DMS 273 treated with DMSO at 0.1 percent for 48 hours (cell line): ENCODE results near the gene ITSN1.
"Not testable (repeated sequence)": the region's sequence is repeated elsewhere in the genome, so short reads cannot be mapped to it uniquely, and the experiment has no call there.

Source experiments
- DNase-seq: peaks from one replicate; lab custom pipeline; 2025; lab: John Stamatoyannopoulos, UW

Gene ITSN1

DNA sequence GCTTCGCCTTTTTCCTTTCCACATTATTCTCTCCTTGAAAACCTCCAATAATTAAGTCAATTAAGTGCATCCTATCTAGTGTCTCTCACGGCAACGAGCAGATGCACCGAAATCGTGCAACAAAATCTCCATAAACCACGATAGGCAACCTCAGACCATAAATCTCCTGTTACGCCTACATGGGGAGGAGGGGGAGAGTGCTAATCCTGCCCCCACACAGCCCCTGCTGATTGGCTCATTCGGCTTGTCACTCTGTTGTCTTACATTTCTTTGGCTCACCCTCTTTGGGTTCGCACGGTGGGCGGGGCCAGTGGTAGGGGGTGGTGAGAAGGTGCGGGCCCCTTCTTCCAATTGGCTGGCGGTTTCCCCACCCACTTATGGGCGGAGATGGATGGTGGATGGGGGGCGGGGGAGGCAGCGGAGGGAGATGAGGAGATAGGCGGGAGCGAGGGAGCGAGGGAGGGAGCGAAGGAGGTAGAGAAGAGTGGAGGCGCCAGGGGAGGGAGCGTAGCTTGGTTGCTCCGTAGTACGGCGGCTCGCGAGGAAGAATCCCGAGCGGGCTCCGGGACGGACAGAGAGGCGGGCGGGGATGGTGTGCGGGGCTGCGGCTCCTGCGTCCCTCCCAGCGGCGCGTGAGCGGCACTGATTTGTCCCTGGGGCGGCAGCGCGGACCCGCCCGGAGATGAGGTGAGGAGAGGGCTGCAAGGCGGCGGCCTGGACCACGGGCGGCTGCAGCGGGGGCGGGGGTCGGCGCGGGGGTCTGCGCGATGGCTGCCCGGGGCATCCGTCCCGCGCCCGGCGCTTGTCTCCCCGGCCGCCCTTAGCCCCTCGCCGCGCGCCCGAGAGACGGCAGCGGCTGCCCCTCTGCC, at the start of gene ITSN1:
Gene ITSN1 (plus strand): TSS at position 475 of the 869 bp plus-strand sequence. CDS start 76,328 bp downstream, outside the sequence.
- DNase-seq = peak; percentile 98

DNA sequence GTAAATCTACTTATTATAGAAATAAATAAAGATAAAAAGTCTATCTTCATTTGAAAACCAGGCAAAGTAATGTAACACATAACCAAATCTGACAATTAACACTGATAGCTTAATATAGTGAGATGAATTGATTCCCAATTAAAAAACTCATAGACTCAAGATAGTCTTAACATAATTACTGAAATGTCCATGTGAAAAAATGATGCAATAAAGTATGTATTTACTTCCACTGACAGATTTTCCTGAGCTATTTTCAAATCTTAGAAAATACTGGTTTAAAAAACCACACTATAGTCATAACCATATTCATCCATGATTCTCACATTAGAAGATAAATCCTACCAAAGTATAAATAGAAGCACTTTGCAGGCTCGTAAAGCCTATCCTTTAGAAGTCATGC, 44.2 kb upstream of the ITSN1 start:
- no peak for DNase-seq

DNA sequence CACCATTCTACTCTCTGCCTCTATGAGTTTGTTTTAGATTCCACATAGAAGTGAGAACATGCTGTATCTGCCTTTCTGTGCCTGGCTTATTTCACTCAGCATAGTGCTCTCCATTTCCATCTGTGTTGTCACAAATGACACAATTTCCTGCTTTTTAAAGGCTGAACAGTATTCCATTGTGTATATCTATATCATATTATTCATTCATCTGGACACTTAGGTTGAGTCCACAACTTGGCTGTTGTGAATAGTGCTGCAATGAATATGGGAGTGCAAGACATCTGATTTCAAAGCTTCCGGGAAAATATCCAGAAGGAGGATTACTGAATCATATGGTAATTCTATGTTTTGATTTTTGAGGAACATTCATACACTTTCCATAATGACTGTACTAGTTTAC, 33.7 kb upstream of the ITSN1 start:
- no peak for DNase-seq

DNA sequence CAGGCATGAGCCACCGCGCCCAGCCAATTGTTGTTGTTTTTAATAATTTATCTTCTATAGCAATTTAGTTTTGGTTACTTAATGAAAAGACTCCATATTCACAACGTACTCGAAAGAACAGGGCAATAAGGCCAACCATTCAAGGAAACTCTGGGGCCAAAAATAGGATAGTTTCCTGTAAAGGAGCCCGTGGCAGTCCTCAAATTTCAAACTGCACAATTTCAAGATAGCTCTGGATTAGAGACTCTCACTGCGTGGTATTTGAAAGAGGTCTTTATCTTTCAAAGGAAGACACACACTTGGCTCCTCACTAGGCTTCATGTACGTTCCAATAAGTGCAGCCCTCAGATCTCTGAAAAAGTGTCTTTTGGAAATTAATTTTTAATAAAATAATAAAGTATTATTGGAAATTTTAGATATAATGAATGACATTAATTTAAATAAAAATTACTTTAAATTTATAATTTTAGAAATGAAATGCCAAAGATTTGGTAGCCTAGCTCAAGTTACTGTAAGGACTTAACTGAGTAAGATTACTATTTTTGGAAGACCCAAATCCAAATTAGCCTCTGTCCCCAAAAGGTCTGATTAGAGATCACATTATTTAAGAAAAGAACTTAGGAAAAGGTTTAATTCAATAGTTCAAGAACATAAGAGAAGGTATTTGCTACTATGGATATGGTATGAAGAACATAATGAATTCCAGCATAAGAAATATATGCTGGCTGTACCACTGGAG, 31.1 kb upstream of the ITSN1 start:
- DNase-seq = no peak

DNA sequence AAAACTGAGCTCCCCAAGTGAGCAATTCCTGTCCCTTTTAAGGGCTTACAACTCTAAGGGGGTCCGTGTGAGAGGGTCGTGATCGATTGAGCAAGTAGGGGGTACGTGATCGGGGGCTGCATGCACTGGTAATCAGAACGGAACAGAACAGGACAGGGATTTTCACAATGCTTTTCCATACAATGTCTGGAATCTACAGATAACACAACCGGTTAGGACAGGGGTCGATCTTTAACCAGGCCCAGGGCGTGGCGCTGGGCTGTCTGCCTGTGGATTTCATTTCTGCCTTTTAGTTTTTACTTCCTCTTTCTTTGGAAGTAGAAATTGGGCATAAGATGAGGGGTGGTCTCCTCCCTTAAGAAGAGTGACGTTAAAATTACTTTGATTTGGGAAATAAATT, 24.7 kb upstream of the ITSN1 start:
- not testable (repeated sequence) for DNase-seq

DNA sequence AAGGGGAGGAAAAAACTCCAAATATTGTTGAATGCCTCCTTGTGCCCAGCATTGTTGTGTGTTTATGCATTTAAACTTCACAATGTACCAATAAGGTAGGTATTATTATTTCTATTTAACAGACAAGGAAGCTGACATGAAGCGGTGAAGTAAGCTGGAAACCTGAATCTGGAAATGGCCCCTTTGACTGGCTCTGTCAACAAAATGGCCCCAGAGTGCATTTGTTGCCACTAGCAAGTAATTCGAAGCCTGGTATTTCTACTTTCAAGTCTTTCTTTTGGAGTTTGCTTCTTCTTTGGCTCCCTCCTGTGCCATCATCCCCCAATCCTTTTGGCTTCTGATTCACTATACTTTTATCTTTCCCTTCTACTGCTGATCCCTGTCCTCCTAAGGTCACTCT, 23.9 kb upstream of the ITSN1 start:
- no peak for DNase-seq

DNA sequence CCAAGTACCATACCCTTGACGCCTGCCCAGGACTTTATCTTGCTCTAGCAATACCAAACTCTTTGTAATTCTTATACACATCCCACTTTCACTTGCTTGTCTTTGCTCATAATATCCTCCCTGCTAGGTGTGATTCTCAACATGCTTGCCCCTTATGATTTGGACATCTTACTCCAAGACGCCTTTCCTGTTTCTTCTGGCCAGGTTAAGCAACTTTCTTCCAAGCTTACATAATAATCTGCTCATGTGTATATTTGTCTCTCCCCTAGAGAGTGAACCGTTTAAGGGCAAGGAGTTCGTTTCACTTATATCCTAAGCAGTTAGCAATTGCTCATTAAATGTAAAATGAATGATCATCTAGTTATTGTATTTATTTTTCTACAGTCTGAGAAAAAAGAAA, 22.6 kb upstream of the ITSN1 start:
- no peak for DNase-seq

DNA sequence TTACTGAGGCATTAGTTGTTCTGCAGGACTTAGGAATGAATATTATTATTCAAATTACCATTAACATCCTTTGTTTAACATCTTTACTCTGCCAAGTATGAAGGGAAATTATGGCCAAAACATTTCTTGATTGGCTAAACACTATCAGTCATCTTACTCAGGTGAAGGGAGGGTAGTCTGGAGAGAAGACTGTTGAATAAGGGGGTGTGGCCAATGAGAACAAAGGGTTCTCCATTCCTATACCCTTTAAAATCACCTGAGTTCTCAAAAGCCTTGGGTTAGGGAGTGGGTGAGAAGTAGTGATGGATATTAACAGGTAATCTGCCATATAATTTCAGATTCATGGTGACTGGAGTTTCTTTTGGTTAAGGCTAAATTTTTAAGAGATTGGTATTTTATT, 20.0 kb upstream of the ITSN1 start:
- DNase-seq = no peak

DNA sequence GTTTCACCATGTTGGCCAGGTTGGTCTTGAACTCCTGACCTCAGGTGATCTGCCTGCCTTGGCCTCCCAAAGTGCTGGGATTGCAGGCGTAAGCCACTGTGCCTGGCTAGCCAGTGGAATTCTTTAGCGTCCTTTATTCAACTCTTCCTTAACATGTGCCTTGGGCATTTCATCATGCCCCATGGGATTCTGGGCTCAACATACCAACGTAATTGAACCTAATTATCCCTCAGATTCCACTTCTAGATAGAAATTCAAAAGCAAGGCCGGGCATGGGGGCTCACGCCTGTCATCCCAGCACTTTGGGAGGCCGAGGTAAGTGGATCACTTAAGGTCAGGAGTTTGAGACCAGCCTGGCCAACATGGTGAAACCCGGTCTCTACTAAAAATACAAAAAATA, 16.1 kb upstream of the ITSN1 start:
- DNase-seq = not testable (repeated sequence)

DNA sequence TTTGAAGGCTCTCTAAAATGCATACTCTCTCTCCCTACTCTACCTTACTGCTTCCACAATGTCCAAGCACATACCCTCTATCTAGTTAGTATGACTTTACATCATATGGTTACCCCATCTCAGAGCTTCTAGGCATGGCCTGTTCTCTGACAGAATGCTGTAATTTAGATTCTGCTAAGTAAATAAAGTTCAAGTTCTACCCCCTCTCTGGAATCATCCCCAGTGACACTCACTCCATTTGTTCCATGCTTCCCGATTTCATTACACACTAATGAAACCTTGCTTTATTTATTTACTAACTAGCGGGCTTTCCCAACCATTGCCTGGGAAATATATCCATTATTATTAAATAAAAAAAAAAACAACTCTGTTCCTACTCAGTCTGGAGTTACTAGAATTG, 8.0 kb upstream of the ITSN1 start:
- DNase-seq = no peak

DNA sequence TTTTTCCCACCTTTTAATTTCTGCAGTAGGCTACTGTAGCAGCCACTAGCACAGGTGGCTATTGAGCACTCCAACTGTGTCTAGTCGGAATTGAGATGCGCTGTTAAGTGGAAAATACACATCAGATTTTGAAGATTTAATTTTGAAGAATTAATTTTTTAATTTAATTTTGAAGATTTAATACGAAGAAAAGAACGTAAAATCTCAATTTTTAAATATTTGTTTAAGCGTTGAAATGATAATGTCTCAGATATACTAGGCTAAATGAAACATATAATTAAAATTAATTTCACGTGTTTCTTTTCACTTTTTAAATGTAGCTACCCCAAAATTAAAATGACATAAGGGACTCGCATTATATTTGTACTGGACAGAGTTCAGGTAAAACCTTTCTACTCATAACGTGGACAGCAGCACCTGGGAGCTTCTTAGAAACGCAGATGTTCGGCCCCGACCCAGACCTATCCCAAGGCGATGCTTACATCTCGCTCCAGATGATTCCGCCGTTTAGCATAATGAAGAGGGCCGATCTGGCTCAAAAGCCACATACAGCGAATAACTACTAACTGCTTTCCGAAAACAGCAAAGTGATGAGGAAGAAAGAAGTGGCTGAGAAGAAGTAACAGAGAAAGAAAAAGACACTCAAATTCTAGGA, 1.5 kb upstream of the ITSN1 start:
- DNase-seq = no peak

DNA sequence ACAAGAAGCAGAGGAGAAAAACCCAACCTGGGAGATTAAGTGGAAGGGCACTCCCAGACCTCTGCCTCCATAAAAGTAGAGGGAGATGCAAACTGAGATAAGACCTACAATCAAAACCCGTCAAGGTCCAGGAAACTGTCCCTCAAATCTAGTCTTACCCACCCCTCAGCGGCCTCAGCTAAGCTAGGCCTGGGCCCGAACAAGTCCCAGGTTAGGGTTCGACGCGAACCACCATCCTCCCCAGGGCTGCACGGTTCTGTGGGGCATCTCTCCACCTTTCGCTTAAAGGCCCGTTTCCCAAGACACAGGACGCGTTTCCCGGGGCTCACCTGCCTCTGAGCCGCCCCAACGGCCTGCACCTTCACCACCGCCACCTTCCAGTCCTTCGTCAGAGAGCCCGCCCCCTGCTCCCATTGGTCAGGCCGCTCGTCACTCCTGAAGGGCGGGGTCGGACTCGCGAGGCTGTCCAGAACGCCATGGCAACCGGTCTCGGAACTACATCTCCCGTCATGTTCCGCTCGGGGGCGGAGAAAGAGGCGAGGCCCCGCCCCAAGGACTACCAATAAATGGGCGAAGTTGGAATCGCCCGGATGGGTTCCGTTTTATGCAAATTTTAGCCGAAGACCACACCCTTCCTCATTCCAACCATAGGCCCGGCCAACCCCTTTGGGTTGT, 812 bp upstream of the ITSN1 start, which contains the start of gene CRYZL1:
Gene CRYZL1 (minus strand): TSS at position 390 of the 675 bp plus-strand sequence. CDS start 10,190 bp downstream, outside the sequence.
- DNase-seq = peak; percentile 99

DNA sequence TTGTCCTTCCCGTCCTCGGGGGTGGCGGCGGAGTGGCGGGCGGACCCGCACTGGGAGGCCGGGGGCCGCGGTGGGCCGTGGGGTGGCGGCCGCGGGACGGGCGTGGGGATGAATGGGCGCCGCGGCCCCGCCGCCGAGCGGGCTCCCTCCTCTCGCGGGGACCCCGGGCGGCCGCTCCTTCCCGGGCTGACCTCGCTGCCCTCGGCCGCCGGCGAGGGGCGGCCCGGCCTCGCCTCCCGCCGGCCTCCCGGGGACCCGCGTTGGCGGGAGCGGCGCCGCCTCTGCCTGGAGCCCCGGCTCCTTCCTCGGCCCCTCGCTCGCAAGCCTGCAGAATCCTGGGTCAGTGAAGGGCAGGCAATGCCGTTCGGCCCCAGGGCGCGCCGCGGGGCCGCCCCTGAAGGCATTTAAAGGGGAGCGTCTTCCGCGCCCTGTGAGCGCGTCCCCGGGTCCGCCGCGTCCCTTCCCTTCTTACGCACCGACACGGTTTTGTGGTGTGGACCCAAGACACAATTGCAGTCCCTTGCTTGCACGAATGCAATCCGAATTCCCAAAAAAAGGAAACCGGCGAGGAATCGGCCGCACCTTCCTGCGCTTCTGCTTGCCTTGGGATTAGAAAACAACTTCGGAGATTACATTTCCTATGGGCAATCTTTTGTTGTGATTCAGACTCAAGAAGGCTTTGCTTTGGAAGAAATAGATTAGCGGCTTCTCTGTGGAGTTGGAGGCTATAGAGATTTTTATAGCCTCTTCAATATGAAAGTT, 776 bp downstream of the ITSN1 start:
- no peak for DNase-seq

DNA sequence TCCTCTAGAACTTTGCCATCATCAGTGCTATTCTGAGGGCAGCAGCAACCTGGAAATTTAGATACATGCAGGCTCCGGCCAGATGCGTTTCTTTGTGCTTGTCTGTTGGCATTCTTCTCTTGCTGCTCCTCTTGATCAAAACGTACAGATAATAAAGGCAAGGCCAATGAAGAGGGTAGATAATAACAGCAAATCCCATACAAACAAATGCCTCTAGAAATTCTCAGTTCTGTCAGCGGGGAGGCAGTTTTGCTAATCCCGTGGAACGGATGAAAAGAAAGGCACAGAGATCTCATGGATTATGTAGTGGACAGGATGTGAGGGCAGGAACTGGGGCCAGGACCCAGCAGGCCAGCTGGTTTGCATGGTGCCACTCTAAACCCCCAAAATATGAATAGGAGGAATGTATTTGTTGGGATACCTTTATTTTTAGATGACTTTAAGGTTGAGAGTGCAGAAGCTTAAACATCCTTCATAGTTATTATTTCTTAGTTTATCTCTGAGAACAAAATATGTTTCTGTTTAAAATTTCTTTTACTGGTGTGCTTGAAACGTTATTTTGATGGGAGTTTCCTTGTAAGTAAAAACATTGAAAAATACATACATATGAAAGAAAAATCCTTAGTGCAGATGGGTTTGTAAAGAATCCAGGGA, 1.5 kb downstream of the ITSN1 start:
- DNase-seq = no peak

DNA sequence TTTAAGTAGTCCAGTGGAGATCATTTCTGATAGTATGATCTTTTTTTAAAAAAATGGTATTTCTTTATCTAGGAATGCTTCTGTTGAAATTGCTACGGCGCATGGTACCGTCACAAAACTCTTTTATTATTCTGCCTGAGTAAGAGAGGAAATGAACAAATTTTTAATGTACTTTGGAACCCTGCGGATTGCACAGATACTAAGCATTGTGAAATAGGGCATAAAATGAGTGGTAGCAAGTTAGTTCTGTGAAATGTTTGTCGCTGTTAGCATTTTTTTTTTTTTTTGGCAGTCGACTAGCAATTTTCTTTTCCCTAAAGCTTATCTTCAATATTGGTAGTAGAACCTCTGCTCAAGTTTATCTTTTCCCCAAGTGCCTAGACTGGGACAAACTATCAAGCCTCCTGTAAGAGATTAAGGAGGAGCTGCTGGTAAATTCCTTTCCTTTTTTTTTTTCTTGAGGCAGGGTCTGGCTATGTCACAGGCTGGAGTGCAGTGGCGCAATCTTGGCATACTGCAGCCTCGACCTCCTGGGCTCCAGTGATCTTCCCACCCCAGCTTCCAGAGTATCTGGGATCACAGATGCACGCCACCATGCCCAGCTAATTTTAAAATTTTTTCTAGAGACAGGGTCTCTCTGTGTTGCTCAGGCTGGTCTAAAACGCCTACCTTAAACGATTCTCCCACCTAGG, 2.2 kb downstream of the ITSN1 start:
- no peak for DNase-seq

DNA sequence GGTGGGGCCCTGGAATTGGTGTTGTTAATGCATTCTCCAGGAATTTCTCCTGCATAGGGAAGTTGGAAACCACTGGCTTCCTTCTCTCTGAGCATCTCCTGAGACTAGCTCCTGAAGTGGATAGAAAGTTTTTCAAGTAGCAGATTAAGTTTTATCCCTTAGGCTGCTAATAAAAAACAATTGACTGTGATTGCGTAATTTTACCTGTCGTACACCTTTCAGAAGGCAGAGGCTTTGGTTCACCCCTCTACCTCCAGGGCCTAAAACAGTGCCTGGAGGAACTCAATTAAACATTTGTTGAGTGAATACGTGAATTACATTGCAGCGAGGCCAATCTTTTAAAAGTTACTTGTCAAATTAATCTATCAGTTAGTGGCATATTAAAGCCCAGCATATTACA, 3.4 kb downstream of the ITSN1 start:
- DNase-seq = no peak

DNA sequence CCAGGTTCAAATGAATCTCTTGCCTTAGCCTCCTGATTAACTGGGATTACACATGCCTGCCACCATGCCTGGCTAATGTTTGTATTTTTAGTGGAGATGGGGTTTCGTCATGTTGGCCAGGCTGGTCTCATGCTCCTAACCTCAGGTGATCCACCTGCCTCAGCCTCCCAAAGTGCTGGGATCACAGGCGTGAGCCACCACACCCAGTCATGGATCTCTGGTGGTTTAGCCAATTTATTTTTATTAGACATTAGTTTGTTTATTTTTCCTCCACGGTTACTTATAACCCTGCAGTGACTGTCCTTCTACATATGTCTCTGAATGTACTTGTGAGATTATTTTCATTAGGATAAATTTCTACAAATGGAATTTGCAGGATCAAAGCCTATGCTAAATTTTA, 5.3 kb downstream of the ITSN1 start:
- DNase-seq = no peak

DNA sequence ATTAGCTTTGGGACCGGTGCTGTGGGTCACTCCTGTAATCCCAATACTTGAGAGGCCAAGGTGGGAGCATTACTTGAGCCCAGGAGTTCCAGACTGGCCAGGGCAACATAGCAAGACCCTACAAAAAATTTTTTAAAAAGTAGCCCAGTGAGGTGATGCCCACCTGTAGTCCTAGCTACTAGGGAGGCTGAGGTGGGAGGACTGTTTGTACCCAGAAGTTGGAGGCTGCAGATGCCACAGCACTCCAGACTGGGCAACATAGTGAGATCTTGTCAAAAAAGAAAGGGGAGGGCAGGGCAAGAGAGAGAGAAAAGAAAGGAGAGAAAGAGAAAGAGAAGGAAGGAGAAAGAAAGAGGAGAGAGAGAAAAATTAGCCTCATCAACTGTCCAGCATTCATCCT, 6.3 kb downstream of the ITSN1 start:
- DNase-seq = no peak

DNA sequence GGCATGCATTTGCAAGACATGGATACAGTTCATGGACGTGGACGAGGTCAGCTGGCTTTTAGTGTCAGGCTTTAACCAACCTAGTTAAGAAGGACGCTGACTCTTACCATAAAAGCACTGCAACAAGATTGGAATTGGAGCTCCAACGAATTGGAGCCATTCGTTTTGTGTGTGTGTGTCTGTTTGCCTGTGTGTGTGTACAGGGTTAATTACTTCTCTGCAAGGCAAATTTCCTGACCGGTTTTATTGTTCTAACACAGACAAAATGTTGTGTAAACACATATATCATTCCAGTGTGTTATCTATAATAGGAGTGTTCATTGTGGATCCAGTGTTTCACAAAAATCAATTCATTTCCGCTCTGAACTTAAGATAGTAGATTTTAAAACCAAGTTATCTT, 7.9 kb downstream of the ITSN1 start:
- no peak for DNase-seq

DNA sequence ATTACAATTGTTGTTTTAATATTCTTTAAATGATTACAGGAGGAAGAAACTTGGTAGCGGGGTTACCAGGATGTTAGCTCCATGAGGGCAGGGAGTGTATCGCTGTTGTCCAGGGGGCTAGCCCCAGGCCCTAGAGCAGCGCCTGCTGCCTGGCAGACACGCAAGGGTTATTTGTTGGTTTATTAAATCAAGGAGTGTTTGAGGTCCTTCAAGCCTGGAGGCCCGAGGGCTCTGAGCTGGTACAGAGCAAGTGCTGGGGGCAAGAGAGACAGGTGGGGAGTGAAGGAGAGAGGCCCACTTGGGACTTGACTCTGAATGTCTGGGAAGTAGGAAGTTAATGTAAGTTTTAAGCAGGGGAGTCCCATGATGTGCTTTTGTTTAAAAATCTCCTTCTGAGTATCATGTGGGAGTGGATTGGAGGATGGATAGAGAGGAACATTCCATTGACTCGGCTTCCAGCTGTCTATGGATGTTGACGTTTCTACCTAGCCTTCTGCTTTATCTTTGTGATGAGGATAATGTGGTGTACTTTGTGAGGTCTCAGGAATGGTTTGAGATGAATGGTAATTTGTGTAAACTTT, 8.7 kb downstream of the ITSN1 start:
- no peak for DNase-seq
